WTC11 (cell line): ENCODE measurements around the gene SNX17.

Experiments used
- FOXJ3 ChIP-seq: sonication (generic); formaldehyde crosslinking; IDR thresholded peaks from 2 replicates; pipeline ENCODE4 v1.9.0; 2021; ENCODE audit warnings: missing genetic modification reagents, mild to moderate bottlenecking, borderline replicate concordance
- IRF2 ChIP-seq: sonication (generic); formaldehyde crosslinking; IDR thresholded peaks from 2 replicates; pipeline ENCODE4 v1.8.0; 2022; ENCODE audit warnings: low read depth, missing genetic modification reagents, borderline replicate concordance
- JUN ChIP-seq: sonication (generic); formaldehyde crosslinking; IDR thresholded peaks from 2 replicates; pipeline ENCODE4 v1.8.0; 2023; ENCODE audit warnings: mild to moderate bottlenecking, missing genetic modification reagents
- NR3C1 ChIP-seq: sonication (generic); formaldehyde crosslinking; conservative IDR thresholded peaks from 2 replicates; pipeline ENCODE4 v1.8.1; 2023; ENCODE audit warnings: low read depth, mild to moderate bottlenecking, missing genetic modification reagents
- SMAD3 ChIP-seq: sonication (generic); formaldehyde crosslinking; IDR thresholded peaks from 2 replicates; pipeline ENCODE4 v1.8.0; 2022; ENCODE audit warnings: missing genetic modification reagents, mild to moderate bottlenecking, borderline replicate concordance
- ZNF317 ChIP-seq: sonication (generic); formaldehyde crosslinking; IDR thresholded peaks from 2 replicates; pipeline ENCODE4 v1.8.1; 2023; ENCODE audit warnings: low read depth, mild to moderate bottlenecking, moderate library complexity, missing genetic modification reagents, borderline replicate concordance
- TF ChIP-seq, protein P1 (sequence below): sonication (generic); formaldehyde crosslinking; IDR thresholded peaks from 2 replicates; pipeline ENCODE4 v1.8.0; 2023; ENCODE audit warnings: mild to moderate bottlenecking, missing genetic modification reagents
- TF ChIP-seq, protein P2 (sequence below): fragments of 200-600 bp; IDR thresholded peaks from 2 replicates; pipeline ENCODE4 v1.8.0; 2022; ENCODE audit warnings: antibody characterized with exemption
- TF ChIP-seq, protein P3 (sequence below): sonication (generic); formaldehyde crosslinking; IDR thresholded peaks from 2 replicates; pipeline ENCODE4 v1.8.1; 2023; ENCODE audit warnings: mild to moderate bottlenecking, missing genetic modification reagents, moderate library complexity
- TF ChIP-seq, protein P4 (sequence below): sonication (generic); formaldehyde crosslinking; IDR thresholded peaks from 2 replicates; pipeline ENCODE4 v1.8.0; 2022; ENCODE audit warnings: mild to moderate bottlenecking, missing genetic modification reagents

DNA sequence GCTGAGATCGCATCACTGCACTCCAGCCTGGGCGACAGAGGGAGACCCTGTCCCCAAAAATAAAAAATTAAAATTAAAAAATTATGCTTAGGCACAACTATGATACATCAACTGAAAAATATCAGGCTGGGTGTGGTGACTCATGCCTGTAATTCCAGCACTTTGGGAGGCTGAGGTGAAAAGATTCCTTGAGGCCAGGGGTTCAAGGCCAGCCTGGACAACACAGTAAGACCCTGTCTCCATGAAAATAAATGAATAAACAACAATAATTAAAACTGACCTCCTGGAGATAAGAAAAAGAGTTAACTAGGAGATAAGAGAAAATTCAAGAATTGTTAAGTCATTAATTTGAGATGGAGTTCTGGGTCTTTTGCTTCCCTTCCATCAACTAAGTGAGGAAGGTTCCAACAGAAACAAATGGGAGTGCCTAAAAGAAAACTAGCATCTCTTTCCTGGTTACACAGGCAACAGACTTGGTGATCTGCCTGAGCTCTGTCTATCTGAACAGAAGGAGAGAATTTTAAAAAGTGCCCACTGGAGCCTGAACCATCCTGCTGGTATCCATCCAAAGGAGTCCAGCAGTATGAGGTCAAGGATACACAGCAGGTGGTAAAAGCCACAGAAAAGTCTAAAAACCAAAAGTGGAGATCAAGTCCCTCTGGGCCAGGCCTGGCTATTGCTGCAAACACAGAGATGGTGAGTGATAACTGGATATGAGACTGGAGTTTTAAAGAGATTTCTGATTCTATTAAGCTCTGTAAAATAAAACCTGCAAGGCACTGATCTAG lies 30.1 kb downstream of the SNX17 start:
- TF ChIP-seq, protein P1, sequence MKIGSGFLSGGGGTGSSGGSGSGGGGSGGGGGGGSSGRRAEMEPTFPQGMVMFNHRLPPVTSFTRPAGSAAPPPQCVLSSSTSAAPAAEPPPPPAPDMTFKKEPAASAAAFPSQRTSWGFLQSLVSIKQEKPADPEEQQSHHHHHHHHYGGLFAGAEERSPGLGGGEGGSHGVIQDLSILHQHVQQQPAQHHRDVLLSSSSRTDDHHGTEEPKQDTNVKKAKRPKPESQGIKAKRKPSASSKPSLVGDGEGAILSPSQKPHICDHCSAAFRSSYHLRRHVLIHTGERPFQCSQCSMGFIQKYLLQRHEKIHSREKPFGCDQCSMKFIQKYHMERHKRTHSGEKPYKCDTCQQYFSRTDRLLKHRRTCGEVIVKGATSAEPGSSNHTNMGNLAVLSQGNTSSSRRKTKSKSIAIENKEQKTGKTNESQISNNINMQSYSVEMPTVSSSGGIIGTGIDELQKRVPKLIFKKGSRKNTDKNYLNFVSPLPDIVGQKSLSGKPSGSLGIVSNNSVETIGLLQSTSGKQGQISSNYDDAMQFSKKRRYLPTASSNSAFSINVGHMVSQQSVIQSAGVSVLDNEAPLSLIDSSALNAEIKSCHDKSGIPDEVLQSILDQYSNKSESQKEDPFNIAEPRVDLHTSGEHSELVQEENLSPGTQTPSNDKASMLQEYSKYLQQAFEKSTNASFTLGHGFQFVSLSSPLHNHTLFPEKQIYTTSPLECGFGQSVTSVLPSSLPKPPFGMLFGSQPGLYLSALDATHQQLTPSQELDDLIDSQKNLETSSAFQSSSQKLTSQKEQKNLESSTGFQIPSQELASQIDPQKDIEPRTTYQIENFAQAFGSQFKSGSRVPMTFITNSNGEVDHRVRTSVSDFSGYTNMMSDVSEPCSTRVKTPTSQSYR (CRISPR knock-in tag): no peak
- TF ChIP-seq, protein P2, sequence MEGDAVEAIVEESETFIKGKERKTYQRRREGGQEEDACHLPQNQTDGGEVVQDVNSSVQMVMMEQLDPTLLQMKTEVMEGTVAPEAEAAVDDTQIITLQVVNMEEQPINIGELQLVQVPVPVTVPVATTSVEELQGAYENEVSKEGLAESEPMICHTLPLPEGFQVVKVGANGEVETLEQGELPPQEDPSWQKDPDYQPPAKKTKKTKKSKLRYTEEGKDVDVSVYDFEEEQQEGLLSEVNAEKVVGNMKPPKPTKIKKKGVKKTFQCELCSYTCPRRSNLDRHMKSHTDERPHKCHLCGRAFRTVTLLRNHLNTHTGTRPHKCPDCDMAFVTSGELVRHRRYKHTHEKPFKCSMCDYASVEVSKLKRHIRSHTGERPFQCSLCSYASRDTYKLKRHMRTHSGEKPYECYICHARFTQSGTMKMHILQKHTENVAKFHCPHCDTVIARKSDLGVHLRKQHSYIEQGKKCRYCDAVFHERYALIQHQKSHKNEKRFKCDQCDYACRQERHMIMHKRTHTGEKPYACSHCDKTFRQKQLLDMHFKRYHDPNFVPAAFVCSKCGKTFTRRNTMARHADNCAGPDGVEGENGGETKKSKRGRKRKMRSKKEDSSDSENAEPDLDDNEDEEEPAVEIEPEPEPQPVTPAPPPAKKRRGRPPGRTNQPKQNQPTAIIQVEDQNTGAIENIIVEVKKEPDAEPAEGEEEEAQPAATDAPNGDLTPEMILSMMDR: no peak
- TF ChIP-seq ZNF317 (CRISPR knock-in tag) (no peak), IRF2 (CRISPR knock-in tag) (no peak), SMAD3 (no peak), NR3C1 (no peak), FOXJ3 (CRISPR knock-in tag) (no peak), JUN (no peak)
- TF ChIP-seq, protein P3, sequence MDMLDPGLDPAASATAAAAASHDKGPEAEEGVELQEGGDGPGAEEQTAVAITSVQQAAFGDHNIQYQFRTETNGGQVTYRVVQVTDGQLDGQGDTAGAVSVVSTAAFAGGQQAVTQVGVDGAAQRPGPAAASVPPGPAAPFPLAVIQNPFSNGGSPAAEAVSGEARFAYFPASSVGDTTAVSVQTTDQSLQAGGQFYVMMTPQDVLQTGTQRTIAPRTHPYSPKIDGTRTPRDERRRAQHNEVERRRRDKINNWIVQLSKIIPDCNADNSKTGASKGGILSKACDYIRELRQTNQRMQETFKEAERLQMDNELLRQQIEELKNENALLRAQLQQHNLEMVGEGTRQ: no peak
- TF ChIP-seq, protein P4, sequence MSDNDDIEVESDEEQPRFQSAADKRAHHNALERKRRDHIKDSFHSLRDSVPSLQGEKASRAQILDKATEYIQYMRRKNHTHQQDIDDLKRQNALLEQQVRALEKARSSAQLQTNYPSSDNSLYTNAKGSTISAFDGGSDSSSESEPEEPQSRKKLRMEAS: no peak
